NCI-H2196 (cell line): ENCODE data around the gene HDLBP.

Source experiments
- DNase-seq: peaks from one replicate; lab custom pipeline; 2025; ENCODE audit not compliant: unreplicated experiment; lab: John Stamatoyannopoulos, UW

Gene HDLBP

DNA sequence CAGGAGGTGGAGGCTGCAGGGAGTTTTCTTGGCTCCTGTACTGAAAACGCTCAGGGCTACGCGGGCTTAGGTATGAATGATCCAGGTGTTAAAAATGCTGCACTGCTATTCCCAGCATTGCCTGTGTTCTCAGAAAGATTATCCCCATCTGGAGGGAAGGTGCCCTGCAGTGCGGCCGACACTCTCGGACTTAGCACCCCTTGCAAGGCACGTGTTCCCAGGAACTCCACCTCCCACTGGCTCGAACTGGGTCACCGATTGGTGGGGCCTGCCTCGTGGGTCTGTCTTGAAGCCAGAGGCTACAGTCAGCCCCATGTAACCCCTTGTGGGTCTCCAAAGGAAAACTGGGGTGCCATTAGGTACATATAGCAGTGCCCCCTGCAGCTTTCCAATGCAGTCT, 101.3 kb downstream of the HDLBP start:
- DNase-seq, result no peak

GRCh38 chr2:241213567-241213966, 101.9 kb downstream of the HDLBP start:
- DNase-seq, result no peak

- DNase-seq, result no peak
Measured at GRCh38 chr2:241213041-241213440, 102.4 kb downstream of the HDLBP start.

DNA sequence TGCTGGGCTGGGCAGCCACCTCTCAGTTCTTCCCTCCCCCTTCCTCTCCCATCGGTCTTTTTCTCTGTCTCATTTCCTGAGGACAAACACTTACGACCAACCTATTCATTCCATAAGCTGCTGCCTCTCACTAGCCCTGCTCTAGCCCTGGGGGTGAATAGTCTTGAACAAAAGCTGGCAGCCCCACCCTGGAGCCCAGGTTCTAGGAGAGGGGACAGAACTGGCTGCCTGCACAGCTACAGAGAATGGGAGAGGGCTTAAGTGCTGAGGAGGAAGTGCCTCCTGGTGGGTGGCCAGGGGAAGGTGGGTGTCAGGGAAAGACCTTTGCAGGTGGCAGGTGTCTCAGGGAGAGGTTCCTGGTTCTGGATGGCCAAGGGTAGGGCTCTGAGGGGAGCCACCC, 104.2 kb downstream of the HDLBP start:
- DNase-seq, result no peak

GRCh38 chr2:241209271-241209670, 106.2 kb downstream of the HDLBP start:
- no peak for DNase-seq

GRCh38 chr2:241208058-241208457, 107.4 kb downstream of the HDLBP start:
- no peak for DNase-seq

DNA sequence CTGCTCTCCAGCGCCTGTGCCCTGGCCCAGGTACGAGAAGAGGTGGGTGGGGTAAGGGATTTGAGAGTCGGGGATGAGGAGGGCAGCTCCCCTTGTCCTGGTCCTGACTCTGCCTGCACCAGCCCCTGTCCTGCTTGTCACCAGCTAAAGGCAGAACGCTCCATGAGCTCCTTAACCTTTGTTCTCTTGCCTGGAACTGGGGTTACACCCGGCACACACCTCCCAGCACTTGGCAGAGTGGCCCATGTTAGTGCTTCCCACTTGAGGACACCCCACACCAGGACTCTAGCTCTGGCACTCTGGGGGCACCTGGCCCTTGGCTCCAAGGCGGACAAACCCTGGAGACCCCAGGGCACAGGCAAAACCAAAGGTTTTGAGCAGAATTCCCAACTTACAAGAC, 107.8 kb downstream of the HDLBP start:
- DNase-seq, result no peak

DNA sequence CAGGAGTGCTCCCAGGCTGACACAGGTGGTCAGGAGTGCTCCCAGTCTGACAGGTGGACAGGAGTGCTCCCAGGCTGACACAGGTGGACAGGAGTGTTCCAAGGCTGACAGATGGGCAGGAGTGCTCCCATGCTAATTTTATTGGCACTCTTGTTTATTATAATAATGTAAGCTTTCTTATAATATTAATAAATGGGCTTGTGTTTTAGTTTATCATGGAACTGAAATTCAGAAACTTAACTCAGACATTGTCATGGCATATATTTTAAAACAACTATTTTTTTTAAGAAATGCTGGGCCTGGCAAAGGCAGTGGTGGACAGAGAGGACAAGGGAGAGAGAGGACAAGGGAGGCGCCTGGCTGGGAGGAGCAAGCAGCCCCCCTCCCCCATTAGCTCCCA, 108.3 kb downstream of the HDLBP start:
- DNase-seq, result no peak

- no peak for DNase-seq
Measured at GRCh38 chr2:241205086-241205485, 110.4 kb downstream of the HDLBP start.

GRCh38 chr2:241204490-241204889, 111.0 kb downstream of the HDLBP start:
- no peak for DNase-seq

GRCh38 chr2:241204010-241204384, 111.5 kb downstream of the HDLBP start:
- no peak for DNase-seq

GRCh38 chr2:241203218-241204009, 112.1 kb downstream of the HDLBP start:
- DNase-seq, result no peak

DNA sequence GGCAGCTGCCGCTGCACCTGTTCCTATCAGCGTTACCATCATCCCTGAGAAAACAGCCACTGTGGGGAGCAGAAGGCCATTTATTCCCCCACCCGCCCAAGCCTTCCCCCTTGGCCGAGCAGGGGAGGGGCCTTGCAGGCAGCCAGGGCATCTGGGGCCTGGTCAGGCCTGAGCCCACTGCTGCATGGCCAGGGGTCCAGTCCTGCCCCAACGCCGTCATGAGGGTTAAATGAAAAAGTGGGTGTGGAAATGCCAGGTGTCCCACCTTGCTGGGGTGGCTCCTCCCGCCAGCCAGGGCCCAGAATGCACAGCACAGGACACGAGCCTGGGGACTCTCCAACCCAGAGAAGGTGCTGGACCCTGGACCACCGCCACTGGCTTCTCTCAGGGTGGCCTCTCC, 112.8 kb downstream of the HDLBP start:
- no peak for DNase-seq

GRCh38 chr2:241202268-241202585, 113.2 kb downstream of the HDLBP start:
- no peak for DNase-seq

GRCh38 chr2:241201445-241202267, 113.8 kb downstream of the HDLBP start:
- DNase-seq, result no peak

- DNase-seq, result no peak
Measured at GRCh38 chr2:241200822-241201395, 114.6 kb downstream of the HDLBP start.

DNA sequence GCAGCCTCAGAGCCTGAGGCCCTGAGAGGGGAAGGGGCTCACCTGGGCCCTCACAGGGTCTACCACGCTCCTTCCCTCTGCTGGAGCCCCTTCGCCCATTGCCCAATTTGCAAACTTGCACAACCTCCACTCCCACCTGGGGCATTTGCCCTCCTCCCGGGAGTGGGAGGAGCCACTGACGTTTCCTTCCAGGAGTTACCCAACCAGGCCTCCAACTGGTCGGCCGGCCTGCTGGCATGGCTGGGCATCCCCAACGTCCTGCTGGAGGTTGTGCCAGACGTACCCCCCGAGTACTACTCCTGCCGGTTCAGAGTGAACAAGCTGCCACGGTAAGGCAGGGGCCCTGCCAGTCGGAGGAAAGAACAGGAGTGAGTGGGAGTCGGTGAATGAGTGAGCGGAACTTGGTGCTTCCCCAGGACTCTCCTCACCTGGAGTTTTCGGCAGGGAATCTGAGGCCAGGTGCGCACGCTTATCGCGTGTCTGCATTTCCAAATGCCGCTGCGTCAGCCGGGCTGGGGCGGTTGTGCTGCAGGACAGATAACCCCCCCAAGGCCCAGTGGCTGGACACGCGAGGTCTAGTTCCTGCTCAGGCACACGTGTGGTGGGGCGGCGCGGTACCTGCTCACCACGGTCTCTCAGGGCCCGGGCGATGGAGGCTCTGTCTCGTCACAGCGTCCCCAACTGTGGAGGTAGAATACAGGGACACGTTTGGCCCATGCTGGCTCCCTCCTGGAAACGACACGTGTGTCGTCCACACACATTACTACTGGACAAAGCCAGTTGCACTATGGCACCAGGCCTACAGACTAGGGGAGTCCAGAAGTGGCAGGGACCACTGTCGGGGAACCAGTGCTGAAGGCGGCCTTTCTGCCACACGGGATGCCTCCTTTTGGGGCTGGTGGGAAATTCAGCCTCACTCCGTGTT, 115.3 kb downstream of the HDLBP start:
- no peak for DNase-seq

DNA sequence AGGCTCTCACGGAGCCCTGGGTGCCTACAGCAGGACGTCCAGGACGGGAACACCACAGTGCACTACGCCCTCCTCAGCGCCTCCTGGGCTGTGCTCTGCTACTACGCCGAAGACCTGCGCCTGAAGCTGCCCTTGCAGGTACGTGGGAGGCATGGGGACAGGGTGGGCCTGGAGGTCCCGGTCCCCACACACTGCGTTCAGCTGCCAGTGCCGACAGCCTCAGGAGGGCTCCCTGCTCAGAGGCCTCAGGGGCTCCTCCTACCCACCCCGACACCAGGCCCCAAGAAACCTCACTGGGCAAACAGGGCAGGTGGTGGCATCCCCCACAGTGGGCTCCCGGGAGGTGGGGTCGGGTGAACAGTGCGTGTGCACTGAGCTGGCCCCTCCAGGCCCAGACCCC, 116.2 kb downstream of the HDLBP start:
- no peak for DNase-seq

DNA sequence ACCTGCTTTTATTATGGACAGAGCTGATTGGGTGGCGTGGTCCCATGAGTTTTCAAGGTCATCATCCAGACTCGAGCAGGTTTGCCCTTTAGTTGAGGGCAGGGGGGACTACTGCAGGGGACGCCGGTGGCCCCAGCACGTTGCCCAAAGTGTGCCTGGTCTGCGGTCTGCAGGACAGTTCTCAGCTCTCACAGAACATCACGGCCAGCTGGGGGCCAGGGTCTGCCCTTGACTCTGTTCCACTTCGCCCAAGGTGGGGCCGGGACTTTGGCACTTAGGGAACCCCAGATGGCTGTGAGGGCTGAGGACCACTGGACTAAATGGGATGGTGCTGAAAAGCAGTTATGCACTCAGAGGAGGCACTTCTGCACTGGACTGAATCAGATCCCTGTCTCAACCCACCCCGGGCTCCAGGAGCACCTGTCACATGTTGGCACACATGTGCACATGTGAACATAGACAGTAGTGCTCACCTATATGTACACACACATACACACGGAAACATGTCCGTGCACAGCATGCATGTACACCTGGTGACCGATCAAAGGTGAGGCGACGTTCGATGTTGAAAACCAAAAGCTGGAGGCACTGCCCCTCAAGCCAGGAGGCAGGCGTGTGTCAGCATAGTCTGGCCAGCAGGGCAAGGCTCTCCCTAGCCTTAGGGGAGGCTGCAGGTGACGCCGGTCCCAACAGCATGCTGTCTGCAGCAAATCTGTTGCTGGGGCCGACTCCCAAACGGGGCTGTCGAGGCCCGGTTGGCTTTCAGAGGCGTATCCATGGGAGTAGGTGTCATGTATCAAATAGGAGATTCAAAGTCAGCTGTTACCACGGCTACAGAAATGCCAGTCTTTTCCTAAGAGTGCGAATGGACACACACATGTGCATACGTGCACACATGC, 116.8 kb downstream of the HDLBP start:
- DNase-seq, result no peak

DNA sequence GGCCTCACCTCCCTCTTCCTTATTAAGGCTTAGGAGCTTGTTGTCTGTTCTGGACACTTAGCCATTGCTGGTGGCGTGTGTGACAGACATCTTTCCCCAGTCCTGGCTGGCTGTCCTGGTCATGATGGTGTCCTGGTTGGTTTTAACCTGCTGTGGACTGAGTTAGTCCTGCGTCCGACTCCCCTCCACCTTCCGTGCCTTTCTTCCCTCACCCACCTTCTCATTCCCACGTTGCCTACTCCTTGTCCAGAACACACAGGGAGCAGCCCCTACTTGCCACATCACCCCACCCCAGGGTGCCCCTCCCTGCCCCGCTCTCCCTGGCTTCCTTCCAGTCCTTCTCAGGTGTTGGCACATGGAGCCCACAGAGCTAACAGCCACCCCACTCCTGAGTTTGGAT, 117.5 kb downstream of the HDLBP start:
- no peak for DNase-seq
